HepG2 (cell line): Measurements from ENCODE around the gene COBLL1. TPM values are rescaled to one million over a fixed set of nuclear protein-coding genes. Genes with fewer than 3 reads are reported as not detected.

Experiments
- DR1 ChIP-seq: sonication (generic); formaldehyde crosslinking; IDR thresholded peaks from 2 replicates; pipeline ENCODE4 v1.8.0; 2021; ENCODE audit warnings: mild to moderate bottlenecking, missing genetic modification reagents, inconsistent platforms
- EHMT2 ChIP-seq: fragments of 200-600 bp; sonication (generic); IDR thresholded peaks from 2 replicates; pipeline ENCODE4 v1.7.0; 2017; ENCODE audit warnings: antibody characterized with exemption, low read depth, low read length, borderline replicate concordance
- EP300 ChIP-seq, 3 experiments: sonication (generic) in 1 of 3; formaldehyde crosslinking in 1 of 3; IDR thresholded peaks; 2 replicates each; pipeline versions ENCODE4 v1.5.1 to v1.6.1; 2011 to 2020; ENCODE audit warnings: low read depth in 2 of 3, low read length in 2 of 3, borderline replicate concordance in 1 of 3, improper control_type of control experiment in 1 of 3, mild to moderate bottlenecking in 1 of 3, missing genetic modification reagents in 1 of 3, moderate library complexity in 1 of 3
- HOXA9 ChIP-seq: sonication (generic); formaldehyde crosslinking; IDR thresholded peaks from 2 replicates; pipeline ENCODE4 v1.8.1; 2022; ENCODE audit warnings: missing genetic modification reagents, mild to moderate bottlenecking, moderate library complexity, borderline replicate concordance
- KAT8 ChIP-seq: IDR thresholded peaks from 2 replicates; pipeline ENCODE4 v1.6.1; 2016; ENCODE audit warnings: missing genetic modification reagents, missing compliant biosample characterization
- KMT2B ChIP-seq: IDR thresholded peaks from 2 replicates; pipeline ENCODE4 v1.6.1; 2016; ENCODE audit warnings: missing genetic modification reagents, missing compliant biosample characterization
- MLLT10 ChIP-seq: sonication (generic); formaldehyde crosslinking; IDR thresholded peaks from 2 replicates; pipeline ENCODE4 v1.4.0; 2020; ENCODE audit warnings: missing genetic modification reagents
- RELA ChIP-seq: sonication (generic); formaldehyde crosslinking; IDR thresholded peaks from 2 replicates; pipeline ENCODE4 v1.4.0; 2020; ENCODE audit warnings: missing genetic modification reagents
- SNRNP70 ChIP-seq: fragments of 200-400 bp; formaldehyde crosslinking; IDR thresholded peaks from 2 replicates; pipeline ENCODE4 v1.6.1; 2017; ENCODE audit warnings: mild to moderate bottlenecking, low read depth, low read length, moderate library complexity
- U2AF1 ChIP-seq: fragments of 200-400 bp; formaldehyde crosslinking; optimal IDR thresholded peaks from 2 replicates; pipeline ENCODE3; 2017; ENCODE audit warnings: mild to moderate bottlenecking, low read depth, low read length
- ZFP36L2 ChIP-seq: sonication (generic); formaldehyde crosslinking; IDR thresholded peaks from 2 replicates; pipeline ENCODE4 v1.4.0; 2020; ENCODE audit warnings: missing genetic modification reagents
- ZFP62 ChIP-seq: sonication (generic); formaldehyde crosslinking; IDR thresholded peaks from 2 replicates; pipeline ENCODE4 v1.4.0; 2020; ENCODE audit warnings: missing genetic modification reagents
- ZFP90 ChIP-seq: sonication (generic); formaldehyde crosslinking; IDR thresholded peaks from 2 replicates; pipeline ENCODE4 v1.8.0; 2022; ENCODE audit warnings: missing genetic modification reagents, mild to moderate bottlenecking, inconsistent platforms, borderline replicate concordance
- ZNF446 ChIP-seq: sonication (generic); formaldehyde crosslinking; IDR thresholded peaks from 2 replicates; pipeline ENCODE4 v1.5.0; 2020; ENCODE audit warnings: mild to moderate bottlenecking, missing genetic modification reagents
- ZNF562 ChIP-seq: sonication (generic); formaldehyde crosslinking; IDR thresholded peaks from 2 replicates; pipeline ENCODE4 v1.8.0; 2022; ENCODE audit warnings: missing genetic modification reagents, borderline replicate concordance
- ZNF83 ChIP-seq: sonication (generic); formaldehyde crosslinking; IDR thresholded peaks from 2 replicates; pipeline ENCODE4 v1.4.0; 2020; ENCODE audit warnings: missing genetic modification reagents, mild to moderate bottlenecking, borderline replicate concordance
- polyA plus RNA-seq, 8 experiments: library from polyadenylated mRNA; depleted of rRNA in 3 of 8; stranded (reverse) in 7 of 8; unstranded in 1 of 8; fragments of >200 nt; fragmentation: Illumina TruSeq in 4 of 8; extraction: Trizol in 4 of 8; gene quantifications; 2 replicates each; pipeline versions ENCODE4 v1.2.1 to v1.2.3, GENCODE V29; 2011 to 2016; ENCODE audit warnings: low read depth in 4 of 8, missing spikeins in 1 of 8, mixed read lengths in 1 of 8; ENCODE audit not compliant: insufficient read depth in 1 of 8
- total RNA-seq, 5 experiments: library from RNA; depleted of rRNA; stranded (reverse); fragments of >200 nt; fragmentation: Illumina TruSeq; extraction: Trizol; gene quantifications; 2 replicates each; pipeline ENCODE4 v1.2.3, GENCODE V29; 2016; ENCODE audit warnings: low read depth in 1 of 5
- TF ChIP-seq, protein P1 (sequence below): sonication (generic); formaldehyde crosslinking; IDR thresholded peaks from 2 replicates; pipeline ENCODE4 v1.4.0; 2020; ENCODE audit warnings: mild to moderate bottlenecking, missing genetic modification reagents
- TF ChIP-seq, protein P2 (sequence below): sonication (generic); formaldehyde crosslinking; IDR thresholded peaks from 2 replicates; pipeline ENCODE4 v1.5.0; 2020; ENCODE audit warnings: missing genetic modification reagents, mild to moderate bottlenecking, borderline replicate concordance
- TF ChIP-seq, protein P3 (sequence below): IDR thresholded peaks from 2 replicates; pipeline ENCODE4 v1.6.1; 2016
- TF ChIP-seq, protein P4 (sequence below): IDR thresholded peaks from 2 replicates; pipeline ENCODE4 v1.6.1; 2018; ENCODE audit warnings: missing genetic modification reagents
- TF ChIP-seq, protein P5 (sequence below): sonication (generic); formaldehyde crosslinking; IDR thresholded peaks from 2 replicates; pipeline ENCODE4 v1.9.0; 2021; ENCODE audit warnings: missing genetic modification reagents, borderline replicate concordance
- TF ChIP-seq, protein P6 (sequence below): sonication (generic); formaldehyde crosslinking; IDR thresholded peaks from 2 replicates; pipeline ENCODE4 v1.4.0; 2020; ENCODE audit warnings: missing genetic modification reagents; ENCODE audit errors: not compliant biosample characterization

COBLL1 gene
- total and polyA plus RNA-seq, 2 of the 13 experiments (the other 11 are each of a cell fraction or from before 2014, with no cell fraction given): 32.6 to 86.8 TPM

DNA sequence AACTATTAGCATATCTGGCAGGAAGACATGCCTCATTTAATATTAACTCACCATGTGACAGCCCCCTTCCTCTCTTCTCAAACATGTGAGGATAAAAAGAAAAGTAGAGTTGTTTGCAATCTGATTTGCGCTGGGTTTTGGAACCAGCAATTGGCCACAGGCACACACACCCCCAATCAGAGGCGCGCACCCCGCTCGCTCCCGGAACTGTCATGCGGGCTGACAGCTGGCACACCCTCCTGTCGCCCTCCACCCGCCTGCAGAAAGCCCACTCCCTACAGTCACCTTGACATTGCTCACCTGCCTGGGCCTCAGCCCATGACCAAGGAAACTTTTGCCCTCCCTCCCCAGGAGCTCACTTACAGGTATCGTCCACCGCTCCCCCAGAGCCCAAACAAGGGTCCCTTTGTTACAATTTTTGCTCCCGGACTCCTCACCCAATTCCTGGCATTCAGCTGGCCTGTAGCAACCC is 1.1 kb downstream of the COBLL1 start (continued):
- TF ChIP-seq, protein P1, sequence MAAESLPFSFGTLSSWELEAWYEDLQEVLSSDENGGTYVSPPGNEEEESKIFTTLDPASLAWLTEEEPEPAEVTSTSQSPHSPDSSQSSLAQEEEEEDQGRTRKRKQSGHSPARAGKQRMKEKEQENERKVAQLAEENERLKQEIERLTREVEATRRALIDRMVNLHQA (CRISPR knock-in tag): 0 out of 2 replicates have a peak, but pooled peaks have one; percentile 8
- no peak for TF ChIP-seq ZNF446 (CRISPR knock-in tag)
- TF ChIP-seq U2AF1: peak; percentile 75
- peak; percentile 68; the same call in 1 of the 2 replicates for TF ChIP-seq KMT2B (CRISPR knock-in tag)
- TF ChIP-seq MLLT10 (CRISPR knock-in tag): peak; percentile 30; the same call in 1 of the 2 replicates
- TF ChIP-seq EP300 (IDR thresholded peaks at IDR 0.05; ENCODE audit: low read depth in 2 of 2, low read length in 2 of 2): peak in 1 of 2 experiments; percentile 77; a peak in 3 of 4 replicates
- no peak for TF ChIP-seq EP300 (CRISPR knock-in tag; IDR thresholded peaks at IDR 0.05; ENCODE audit: borderline replicate concordance)
- peak; percentile 40; the same call in 1 of the 2 replicates for TF ChIP-seq RELA (CRISPR knock-in tag)
- TF ChIP-seq EHMT2: peak; percentile 41; the same call in 1 of the 2 replicates
- TF ChIP-seq DR1: 0 out of 2 replicates have a peak, but pooled peaks have one; percentile 39
- no peak for TF ChIP-seq ZFP62
- TF ChIP-seq SNRNP70: no peak
- TF ChIP-seq, protein P2, sequence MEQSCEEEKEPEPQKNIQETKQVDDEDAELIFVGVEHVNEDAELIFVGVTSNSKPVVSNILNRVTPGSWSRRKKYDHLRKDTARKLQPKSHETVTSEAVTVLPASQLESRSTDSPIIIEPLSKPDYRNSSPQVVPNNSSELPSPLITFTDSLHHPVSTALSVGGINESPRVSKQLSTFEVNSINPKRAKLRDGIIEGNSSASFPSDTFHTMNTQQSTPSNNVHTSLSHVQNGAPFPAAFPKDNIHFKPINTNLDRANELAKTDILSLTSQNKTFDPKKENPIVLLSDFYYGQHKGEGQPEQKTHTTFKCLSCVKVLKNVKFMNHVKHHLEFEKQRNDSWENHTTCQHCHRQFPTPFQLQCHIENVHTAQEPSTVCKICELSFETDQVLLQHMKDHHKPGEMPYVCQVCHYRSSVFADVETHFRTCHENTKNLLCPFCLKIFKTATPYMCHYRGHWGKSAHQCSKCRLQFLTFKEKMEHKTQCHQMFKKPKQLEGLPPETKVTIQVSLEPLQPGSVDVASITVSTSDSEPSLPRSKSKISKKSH: no peak
- TF ChIP-seq ZFP90 (CRISPR knock-in tag): no peak
- TF ChIP-seq, protein P3, sequence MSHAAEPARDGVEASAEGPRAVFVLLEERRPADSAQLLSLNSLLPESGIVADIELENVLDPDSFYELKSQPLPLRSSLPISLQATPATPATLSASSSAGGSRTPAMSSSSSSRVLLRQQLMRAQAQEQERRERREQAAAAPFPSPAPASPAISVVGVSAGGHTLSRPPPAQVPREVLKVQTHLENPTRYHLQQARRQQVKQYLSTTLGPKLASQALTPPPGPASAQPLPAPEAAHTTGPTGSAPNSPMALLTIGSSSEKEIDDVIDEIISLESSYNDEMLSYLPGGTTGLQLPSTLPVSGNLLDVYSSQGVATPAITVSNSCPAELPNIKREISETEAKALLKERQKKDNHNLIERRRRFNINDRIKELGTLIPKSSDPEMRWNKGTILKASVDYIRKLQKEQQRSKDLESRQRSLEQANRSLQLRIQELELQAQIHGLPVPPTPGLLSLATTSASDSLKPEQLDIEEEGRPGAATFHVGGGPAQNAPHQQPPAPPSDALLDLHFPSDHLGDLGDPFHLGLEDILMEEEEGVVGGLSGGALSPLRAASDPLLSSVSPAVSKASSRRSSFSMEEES (CRISPR knock-in tag): peak; percentile 92
- TF ChIP-seq ZFP36L2 (CRISPR knock-in tag): no peak
- TF ChIP-seq, protein P4, sequence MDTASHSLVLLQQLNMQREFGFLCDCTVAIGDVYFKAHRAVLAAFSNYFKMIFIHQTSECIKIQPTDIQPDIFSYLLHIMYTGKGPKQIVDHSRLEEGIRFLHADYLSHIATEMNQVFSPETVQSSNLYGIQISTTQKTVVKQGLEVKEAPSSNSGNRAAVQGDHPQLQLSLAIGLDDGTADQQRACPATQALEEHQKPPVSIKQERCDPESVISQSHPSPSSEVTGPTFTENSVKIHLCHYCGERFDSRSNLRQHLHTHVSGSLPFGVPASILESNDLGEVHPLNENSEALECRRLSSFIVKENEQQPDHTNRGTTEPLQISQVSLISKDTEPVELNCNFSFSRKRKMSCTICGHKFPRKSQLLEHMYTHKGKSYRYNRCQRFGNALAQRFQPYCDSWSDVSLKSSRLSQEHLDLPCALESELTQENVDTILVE: no peak
- TF ChIP-seq, protein P5, sequence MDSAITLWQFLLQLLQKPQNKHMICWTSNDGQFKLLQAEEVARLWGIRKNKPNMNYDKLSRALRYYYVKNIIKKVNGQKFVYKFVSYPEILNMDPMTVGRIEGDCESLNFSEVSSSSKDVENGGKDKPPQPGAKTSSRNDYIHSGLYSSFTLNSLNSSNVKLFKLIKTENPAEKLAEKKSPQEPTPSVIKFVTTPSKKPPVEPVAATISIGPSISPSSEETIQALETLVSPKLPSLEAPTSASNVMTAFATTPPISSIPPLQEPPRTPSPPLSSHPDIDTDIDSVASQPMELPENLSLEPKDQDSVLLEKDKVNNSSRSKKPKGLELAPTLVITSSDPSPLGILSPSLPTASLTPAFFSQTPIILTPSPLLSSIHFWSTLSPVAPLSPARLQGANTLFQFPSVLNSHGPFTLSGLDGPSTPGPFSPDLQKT: no peak
- TF ChIP-seq ZNF83: no peak; the same call in 1 of the 2 replicates
- TF ChIP-seq KAT8: 0 out of 2 replicates have a peak, but pooled peaks have one; percentile 45
- TF ChIP-seq, protein P6, sequence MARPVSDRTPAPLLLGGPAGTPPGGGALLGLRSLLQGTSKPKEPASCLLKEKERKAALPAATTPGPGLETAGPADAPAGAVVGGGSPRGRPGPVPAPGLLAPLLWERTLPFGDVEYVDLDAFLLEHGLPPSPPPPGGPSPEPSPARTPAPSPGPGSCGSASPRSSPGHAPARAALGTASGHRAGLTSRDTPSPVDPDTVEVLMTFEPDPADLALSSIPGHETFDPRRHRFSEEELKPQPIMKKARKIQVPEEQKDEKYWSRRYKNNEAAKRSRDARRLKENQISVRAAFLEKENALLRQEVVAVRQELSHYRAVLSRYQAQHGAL (CRISPR knock-in tag): no peak
- no peak for TF ChIP-seq ZNF562 (CRISPR knock-in tag)
- no peak for TF ChIP-seq HOXA9
